ENCODE results near the gene LRP6. TPM values are rescaled to one million over a fixed set of nuclear protein-coding genes. Genes with fewer than 3 reads are reported as not detected.
A peak's percentile ranks its signal among the peaks of the same experiment; 100 is the strongest.

LRP6 gene
- total and polyA plus RNA-seq, 2 experiments from 2014 or later = 18.1 to 25.4 TPM

GRCh38 chr12:12272869-12273268 is 6.0 kb upstream of the LRP6 start:
- Histone ChIP-seq H3K27me3 (no peaks in the 10 kb centered on the region), H3K27ac (no peak overlapping the region), H3K4me3 (no peak overlapping the region), H3K36me3 (no peaks in the 10 kb centered on the region), H3K4me1 (ENCODE audit: low read depth) (peaks cover 5% of the 10 kb centered on the region), H3K9me3 (ENCODE audit: low read depth) (no peaks in the 10 kb centered on the region)
- peak in 1 of 2 donors; percentile 51 for DNase-seq (ENCODE audit: low read depth in 1 of 2, low spot score in 1 of 2)
- TF ChIP-seq CTCF (IDR thresholded peaks at IDR 0.05; ENCODE audit: low read depth, low read length) = no peak

GRCh38 chr12:12270226-12270625 is 3.4 kb upstream of the LRP6 start:
- Histone ChIP-seq H3K27ac (no peak overlapping the region), H3K4me3 (no peak overlapping the region), H3K36me3 (no peaks in the 10 kb centered on the region), H3K9me3 (ENCODE audit: low read depth) (no peaks in the 10 kb centered on the region), H3K27me3 (no peaks in the 10 kb centered on the region), H3K4me1 (ENCODE audit: low read depth) (peaks cover 6% of the 10 kb centered on the region)
- no peak for DNase-seq (ENCODE audit: low read depth in 1 of 2, low spot score in 1 of 2)
- no peak for TF ChIP-seq CTCF (IDR thresholded peaks at IDR 0.05; ENCODE audit: low read depth, low read length)

- DNase-seq (ENCODE audit: low read depth in 1 of 2, low spot score in 1 of 2) = no peak
- Histone ChIP-seq H3K9me3 (ENCODE audit: low read depth) (no peaks in the 10 kb centered on the region), H3K4me3 (peak overlapping the region; percentile 84), H3K36me3 (no peaks in the 10 kb centered on the region), H3K27ac (peak overlapping the region; percentile 100), H3K27me3 (no peaks in the 10 kb centered on the region), H3K4me1 (ENCODE audit: low read depth) (peaks cover 13% of the 10 kb centered on the region)
- TF ChIP-seq CTCF (IDR thresholded peaks at IDR 0.05; ENCODE audit: low read depth, low read length) = no peak
Measured at GRCh38 chr12:12267742-12268200, 927 bp upstream of the LRP6 start.

GRCh38 chr12:12266389-12266872 is 413 bp downstream of the LRP6 start:
- H3K9me3 ChIP-seq (ENCODE audit: low read depth) = no peaks in the 10 kb centered on the region
- DNase-seq (ENCODE audit: low read depth in 1 of 2, low spot score in 1 of 2) = peak in 1 of 2 donors; percentile 51
- H3K27ac ChIP-seq = peak overlapping the region; percentile 100
- H3K4me1 ChIP-seq (ENCODE audit: low read depth) = peaks cover 13% of the 10 kb centered on the region
- H3K36me3 ChIP-seq = no peaks in the 10 kb centered on the region
- H3K4me3 ChIP-seq = peak overlapping the region; percentile 84
- no peak for TF ChIP-seq CTCF (IDR thresholded peaks at IDR 0.05; ENCODE audit: low read depth, low read length)
- no peaks in the 10 kb centered on the region for H3K27me3 ChIP-seq

GRCh38 chr12:12265571-12266388 is 1.1 kb downstream of the LRP6 start:
- Histone ChIP-seq H3K9me3 (ENCODE audit: low read depth) (no peaks in the 10 kb centered on the region), H3K4me3 (peak overlapping the region; percentile 84), H3K36me3 (no peaks in the 10 kb centered on the region), H3K27me3 (no peaks in the 10 kb centered on the region), H3K27ac (peak overlapping the region; percentile 100), H3K4me1 (ENCODE audit: low read depth) (peaks cover 13% of the 10 kb centered on the region)
- peak; percentile 56 to 57 for DNase-seq (ENCODE audit: low read depth in 1 of 2, low spot score in 1 of 2)
- no peak for TF ChIP-seq CTCF (IDR thresholded peaks at IDR 0.05; ENCODE audit: low read depth, low read length)

All from cardiac muscle cell (in vitro differentiated cells and primary cell).